ENCODE measurements around the gene KIAA0753. TPM values are rescaled to one million over a fixed set of nuclear protein-coding genes. Genes with fewer than 3 reads are reported as not detected.
"Not testable (repeated sequence)": the region's sequence is repeated elsewhere in the genome, so short reads cannot be mapped to it uniquely, and the experiment has no call there.

Gene KIAA0753
- total RNA-seq, 1 donor from 2014 or later: 5.1 TPM

DNA sequence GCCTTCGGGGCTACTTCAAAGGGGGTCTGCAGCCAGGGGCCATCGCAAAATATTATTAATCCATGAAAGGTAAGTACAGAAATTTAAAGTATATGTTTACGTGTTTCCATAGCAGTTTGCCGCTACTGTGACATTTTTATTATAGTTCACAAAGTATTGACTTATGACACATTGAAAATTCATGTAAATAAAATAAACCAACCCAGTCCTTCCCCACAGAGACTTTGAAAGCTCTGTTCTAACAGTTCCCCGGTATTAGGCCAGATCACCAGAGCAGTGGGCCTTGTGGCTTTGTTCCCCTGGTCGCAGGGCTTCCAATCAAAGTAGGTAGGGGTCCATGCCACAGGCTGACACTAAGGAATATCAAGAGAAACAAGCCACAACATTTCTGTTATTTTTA, 13.9 kb downstream of the KIAA0753 start:
- no peak for DNase-seq (ENCODE audit: missing footprints)
- intact Hi-C loops (cut with DNase I): no loop called here
- ATAC-seq: no peak

DNA sequence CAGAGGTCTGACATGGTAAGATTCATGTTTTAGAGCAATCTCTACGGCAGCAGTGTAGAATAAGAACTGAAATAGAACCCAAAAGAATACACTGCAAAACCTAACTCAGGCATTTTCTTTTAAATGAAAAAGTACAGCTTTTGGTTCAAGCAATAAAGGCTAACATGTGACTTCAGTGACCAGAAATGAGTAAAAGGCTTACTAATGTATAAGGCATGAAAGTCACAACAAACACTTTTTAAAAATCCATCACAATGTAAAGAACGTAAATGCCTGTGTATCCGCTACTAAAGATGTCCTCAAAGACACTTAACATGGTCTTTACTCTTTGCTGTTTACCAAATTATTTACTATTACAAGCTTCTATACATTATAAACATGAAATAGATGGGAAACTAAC, 16.6 kb downstream of the KIAA0753 start:
- DNase-seq (ENCODE audit: missing footprints): no peak
- no peak for ATAC-seq
- intact Hi-C loops (cut with DNase I): no loop called here

DNA sequence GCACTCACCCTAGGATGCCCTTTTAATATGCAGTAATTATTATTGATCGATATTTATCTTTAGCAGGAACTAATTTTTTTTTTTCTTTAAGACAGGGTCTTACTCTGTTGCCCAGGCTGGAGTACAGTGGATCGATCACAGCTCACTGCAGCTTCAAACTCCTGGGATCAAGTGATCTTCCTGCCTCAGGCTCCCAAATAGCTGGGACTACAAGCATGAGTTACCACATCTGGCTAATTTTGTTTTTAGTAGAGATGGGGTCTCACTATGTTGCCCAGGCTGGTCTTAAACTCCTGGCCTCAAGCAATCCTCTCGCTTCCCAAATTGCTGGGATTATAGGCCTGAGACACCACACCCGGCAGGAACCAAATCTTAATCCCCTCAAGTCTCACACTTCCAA, 29.3 kb downstream of the KIAA0753 start:
- ATAC-seq: no peak
- intact Hi-C loops (cut with DNase I): no loop called here
- no peak for DNase-seq (ENCODE audit: missing footprints)

DNA sequence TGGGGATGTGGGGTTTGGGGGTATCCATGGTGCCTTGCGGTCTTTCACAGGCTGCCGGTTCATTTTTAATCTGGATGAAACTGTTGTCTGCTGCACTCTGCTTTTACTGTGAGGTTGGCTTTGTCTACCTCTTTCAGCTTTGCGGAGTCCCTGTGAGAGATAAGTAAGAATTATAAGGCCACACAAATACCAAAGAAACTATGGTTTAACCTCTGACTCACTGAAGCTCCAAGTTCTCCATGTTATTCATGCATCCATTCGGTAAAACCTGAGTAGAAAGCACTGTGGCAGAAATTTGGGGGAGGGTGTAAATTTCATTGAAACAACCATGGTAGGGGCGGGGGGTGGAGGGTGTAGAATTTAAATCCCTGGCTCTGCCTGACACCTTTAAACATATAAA, 30.5 kb downstream of the KIAA0753 start:
- DNase-seq (ENCODE audit: missing footprints): no peak
- no peak for ATAC-seq
- intact Hi-C loops (cut with DNase I): no loop called here

DNA sequence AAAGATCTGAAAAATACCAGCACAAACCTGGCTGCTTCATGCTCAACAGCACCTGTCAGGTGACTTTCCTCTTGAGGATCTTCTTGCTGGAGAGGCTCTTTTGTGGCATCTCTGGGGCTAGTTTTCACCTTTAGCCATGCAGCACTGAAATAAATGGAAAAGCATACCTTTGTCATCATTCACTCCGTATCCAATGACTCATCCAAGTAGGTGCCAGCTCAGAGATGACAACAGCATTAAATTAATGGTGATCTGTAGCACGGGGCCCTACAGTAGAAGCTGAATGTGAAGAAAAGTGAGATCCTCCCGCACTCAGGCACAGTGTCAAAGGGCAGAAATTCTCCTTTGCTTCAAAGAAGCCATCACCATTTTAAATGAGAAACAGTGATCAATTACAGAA, 32.2 kb downstream of the KIAA0753 start:
- intact Hi-C loops (cut with DNase I): no loop called here
- no peak for ATAC-seq

DNA sequence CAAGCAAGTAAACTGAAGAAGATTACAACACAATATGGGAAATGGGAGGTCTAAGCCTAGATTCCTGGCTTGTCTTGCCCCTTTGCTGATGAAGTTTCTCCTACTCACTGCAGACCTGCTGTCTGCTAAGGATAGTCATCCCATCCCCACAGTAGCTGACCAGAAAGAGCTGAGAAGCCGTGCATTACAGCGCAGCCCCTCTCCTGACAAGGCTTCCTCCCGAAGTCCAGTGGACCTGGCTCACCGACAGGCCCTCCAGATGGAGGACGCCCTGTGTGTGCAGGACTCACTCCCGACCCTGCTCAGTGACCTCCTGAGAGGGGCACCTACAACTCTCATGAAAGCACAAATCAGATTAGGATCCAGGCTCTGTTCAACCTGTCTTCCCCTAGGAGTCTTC, 35.4 kb downstream of the KIAA0753 start:
- intact Hi-C loops (cut with DNase I): no loop called here
- DNase-seq (ENCODE audit: missing footprints) (no peak), ATAC-seq (no peak)

More for the DNA sequence above, 32.2 kb downstream of the KIAA0753 start:
- no peak for DNase-seq (ENCODE audit: missing footprints)

DNA sequence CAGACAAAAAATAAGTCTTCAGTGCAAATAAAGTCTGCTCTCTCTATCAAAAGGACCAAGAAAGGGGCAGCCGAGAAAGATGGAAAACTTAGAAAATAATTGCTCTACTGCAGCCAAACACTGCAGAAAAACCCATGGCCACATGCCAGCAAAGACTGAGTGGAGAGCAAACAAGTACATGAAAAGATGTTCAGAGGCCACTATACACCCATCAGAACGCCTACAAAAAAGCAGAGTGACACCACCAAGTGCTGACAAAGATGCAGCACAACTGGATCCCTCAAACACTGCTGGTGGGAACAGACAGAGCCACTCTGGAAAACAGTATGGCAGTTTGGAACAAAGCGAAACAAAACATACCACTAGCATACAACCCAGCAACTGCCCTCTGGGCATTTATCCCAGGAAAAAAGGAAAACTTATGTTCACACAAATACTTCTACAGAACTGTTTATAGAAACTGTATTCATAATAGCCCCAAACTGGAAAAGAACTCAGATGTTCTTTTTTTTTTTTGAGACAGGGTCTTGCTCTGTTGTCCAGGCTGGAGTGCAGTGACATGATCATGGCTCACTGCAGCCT, 36.7 kb downstream of the KIAA0753 start:
- intact Hi-C loops (cut with DNase I): no loop called here
- DNase-seq (ENCODE audit: missing footprints): no peak
- ATAC-seq: no peak

DNA sequence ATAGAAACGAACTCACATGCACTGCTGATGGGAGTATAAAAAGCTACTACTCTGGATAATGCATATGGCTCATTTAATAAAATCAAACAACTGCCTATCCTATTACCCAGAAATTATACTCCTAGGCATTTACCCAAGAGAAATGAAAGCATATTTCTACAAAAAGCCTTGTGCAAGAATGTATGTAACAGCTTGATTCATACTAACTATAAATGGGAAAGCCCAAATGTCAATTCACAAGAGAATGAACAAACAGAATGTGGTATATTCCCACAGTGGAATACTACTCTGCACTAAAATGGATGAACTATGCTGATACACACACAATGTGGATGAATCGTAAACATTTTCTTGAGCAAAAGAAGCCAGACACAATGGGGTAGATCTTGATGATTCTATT, 38.4 kb downstream of the KIAA0753 start:
- intact Hi-C loops (cut with DNase I): no loop called here
- DNase-seq (ENCODE audit: missing footprints): no peak
- no peak for ATAC-seq

DNA sequence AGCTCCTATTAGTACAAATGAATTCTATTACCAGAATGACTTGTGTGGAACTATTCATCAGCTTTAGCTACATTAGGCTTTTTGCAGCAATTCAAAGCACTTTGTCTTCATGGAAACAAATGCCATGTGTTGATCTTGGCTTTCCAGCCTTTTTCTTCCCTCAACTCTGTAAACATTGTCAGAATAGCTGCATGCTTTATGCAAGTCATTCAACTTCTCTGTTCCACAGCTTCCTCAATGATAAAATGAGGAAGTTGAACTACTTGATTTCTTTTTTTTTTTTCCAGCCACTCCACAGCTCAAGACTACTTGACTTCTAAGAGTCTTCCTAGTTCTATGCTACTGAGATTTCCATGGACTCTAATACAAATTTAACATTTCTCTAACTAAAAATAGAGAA, 41.1 kb downstream of the KIAA0753 start:
- intact Hi-C loops (cut with DNase I): no loop called here
- DNase-seq (ENCODE audit: missing footprints) (no peak), ATAC-seq (peak; percentile 44)

DNA sequence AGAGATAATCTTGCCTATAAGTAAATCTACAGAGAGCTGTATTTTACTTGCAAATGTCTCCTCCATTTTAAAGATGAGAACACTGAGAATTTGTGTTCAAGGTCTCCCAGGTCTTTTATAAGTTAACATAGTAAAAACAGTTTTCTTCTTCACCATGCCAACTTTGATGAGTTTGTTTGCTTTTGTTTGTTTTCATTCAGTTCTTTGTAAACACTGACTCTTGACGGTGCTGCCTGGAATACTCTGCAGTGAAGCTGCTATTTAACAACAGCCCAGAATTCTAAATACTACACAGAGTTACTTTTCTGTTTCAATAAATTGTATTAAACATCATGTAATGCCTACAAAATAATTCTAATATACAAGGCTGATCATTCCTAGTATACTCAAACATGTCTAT, 42.8 kb downstream of the KIAA0753 start:
- DNase-seq (ENCODE audit: missing footprints): no peak
- ATAC-seq: no peak
- intact Hi-C loops (cut with DNase I): no loop called here

DNA sequence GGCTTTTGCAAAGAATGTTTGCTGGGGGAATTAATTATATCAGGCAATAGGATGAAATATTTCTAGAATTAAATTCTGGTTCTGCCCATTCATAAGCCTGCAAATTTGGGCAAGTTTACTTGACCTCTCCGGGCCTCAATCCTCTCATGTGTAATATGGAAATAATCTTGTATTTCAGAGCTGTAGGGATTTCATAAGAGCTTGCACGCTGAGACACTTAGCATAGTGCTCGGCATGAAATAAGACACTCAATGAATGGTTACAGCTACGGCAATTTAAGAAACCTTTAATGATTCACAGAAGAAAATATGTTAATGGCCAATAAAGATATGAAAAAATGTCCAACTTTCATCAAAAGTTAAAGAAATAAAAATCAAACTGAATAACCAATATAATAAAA, 43.6 kb downstream of the KIAA0753 start:
- no peak for DNase-seq (ENCODE audit: missing footprints)
- ATAC-seq: no peak
- intact Hi-C loops (cut with DNase I): no loop called here

DNA sequence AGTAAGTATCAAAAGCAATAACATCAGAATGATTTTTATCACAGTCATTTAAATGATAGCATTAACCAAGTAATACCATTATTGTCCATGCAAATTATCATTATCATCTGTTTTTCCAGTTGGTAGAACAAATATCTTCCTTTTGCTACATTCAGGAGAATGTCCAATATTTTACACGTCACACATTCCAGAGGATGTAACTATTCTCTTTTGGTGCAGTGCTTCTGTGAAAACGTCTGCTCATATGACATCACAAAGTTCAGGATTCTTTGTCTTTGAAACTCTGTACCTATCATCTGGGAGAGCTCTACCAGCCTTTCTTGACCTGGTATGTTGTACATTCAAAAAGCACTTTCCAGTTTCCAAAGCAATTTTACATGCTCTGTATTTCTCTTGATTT, 44.0 kb downstream of the KIAA0753 start:
- intact Hi-C loops (cut with DNase I): no loop called here
- no peak for ATAC-seq
- no peak for DNase-seq (ENCODE audit: missing footprints)

DNA sequence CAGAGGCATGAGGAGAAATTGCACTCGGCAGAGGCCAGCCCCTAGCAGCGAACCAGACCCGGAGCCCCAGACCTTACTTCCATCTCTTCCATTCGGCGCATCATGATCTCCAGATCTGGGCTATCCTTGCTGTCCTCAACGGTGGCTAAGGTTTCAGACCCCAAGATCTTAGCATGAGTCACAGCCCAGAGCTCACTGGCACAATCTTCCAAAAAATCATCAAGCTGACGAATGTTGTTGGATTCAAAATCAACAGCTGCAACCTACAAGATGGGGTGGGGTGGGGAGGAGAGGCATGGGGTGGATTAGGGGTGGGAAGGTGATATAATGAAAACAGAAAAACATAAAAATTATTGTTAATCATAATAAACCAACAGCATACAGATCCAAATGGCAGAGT, 44.4 kb downstream of the KIAA0753 start:
- intact Hi-C loops (cut with DNase I): no loop called here
- ATAC-seq (no peak), DNase-seq (ENCODE audit: missing footprints) (no peak)

DNA sequence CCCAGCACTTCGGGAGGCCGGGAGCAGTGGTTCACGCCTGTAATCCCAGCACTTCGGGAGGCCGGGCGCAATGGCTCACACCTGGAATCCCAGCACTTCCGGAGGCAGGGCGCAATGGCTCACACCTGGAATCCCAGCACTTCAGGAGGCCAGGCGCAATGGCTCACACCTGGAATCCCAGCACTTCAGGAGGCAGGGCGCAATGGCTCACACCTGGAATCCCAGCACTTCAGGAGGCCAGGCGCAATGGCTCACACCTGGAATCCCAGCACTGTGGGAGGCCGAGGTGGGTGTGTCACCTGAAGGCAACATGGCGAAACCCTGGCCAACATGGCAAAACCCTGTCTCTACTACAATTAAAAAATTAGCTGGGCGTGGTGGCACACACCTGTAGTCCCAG, 47.1 kb downstream of the KIAA0753 start:
- intact Hi-C loops (cut with DNase I); DNase-seq (ENCODE audit: missing footprints); ATAC-seq: not testable (repeated sequence)

DNA sequence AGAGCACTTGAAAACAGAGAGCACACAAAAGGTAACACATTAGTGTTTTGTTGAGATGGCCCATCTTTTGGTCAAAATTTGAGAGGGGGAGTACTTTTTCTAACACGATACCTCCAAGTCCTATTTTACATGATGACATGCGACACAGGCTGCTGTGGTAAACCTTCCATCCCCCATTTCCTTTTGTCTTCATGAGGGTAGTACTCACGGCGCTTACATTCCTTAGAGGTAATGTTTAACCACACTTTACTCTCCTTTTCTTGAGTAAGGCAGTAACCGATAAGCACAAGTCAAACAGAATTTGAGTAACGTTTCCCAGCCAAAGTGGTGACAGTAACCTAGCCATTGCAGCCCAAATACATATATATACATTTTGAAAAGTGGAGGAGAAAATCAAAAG, 48.3 kb downstream of the KIAA0753 start:
- intact Hi-C loops (cut with DNase I): no loop called here
- DNase-seq (ENCODE audit: missing footprints): no peak
- ATAC-seq: no peak

DNA sequence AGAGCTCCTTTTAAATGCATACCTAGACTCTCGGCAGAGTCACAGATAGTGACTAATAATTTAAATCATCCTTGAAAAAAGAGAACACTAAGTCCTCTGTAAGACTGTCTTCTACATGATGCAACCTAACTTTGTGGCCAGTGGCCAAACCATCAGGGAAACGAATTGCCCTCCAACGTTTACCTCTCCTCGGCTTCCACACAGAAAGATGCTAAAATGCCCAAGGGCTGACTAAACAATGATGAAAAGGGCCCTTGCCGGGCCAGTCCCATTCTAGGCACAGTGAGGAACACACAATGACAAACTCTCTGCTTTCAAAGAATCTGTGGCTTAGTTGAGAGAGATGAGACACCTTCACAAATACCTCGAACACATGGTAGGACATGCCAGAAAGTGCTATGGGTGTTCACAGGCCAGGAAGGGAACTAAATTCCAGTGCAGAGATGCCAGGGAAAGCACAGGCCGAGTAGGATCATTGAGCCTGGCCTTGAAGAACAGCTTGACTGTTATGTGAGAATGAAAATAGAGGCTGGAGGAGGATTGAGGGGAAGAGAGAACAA, 48.8 kb downstream of the KIAA0753 start:
- DNase-seq (ENCODE audit: missing footprints) (no peak), ATAC-seq (no peak)
- intact Hi-C loops (cut with DNase I): no loop called here

DNA sequence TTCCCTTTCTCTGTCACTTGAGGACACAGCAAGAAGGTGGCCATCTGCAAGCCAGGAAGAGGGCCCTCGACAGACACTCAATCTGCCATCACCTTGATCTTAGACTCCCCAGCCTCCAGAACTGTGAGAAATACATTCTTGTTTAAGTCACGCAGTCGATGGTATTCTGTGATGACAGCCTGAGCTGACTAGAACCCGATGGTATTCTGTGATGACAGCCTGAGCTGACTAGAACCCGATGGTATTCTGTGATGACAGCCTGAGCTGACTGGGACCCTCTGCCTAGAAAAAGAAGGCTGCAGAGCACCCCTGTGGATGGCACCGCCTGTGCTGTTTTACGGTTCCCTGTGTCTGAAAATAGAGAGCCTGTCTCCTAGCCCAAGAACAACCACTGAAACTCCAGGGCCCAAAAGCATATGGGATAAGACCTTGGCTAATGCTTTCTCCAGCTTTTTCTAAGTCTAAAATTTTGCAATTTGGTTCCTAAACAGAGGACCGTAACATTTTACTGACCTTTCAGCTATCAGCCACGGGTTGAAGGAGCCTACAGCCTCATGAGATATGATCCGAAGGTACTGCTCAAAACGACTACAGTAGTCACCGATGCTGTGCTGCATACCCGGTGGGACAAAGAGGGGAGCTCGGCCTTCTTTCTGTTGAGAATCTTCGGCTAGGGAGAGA, 51.1 kb downstream of the KIAA0753 start:
- DNase-seq (ENCODE audit: missing footprints) (no peak), ATAC-seq (no peak)
- intact Hi-C loops (cut with DNase I): no loop called here

DNA sequence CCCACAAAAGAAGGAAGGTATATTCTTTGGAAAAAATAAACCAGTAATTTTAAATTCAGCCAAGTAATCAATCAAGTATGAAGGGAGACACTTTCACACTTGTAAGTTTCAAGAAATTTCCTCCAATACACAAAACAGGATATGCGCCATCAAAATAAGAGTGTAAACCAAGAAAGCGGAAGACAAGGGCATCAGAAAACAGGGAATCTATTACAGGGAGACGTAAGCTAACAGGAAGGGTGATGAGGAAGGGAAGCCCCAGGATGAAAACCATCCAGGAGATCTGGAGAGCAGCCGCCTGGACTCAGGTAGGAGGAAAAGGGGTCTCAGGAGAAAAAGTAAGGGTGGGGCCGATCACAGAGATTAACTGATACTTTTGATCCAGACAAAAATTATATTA, 52.3 kb downstream of the KIAA0753 start:
- DNase-seq (ENCODE audit: missing footprints) (no peak), ATAC-seq (no peak)
- intact Hi-C loops (cut with DNase I): no loop called here

DNA sequence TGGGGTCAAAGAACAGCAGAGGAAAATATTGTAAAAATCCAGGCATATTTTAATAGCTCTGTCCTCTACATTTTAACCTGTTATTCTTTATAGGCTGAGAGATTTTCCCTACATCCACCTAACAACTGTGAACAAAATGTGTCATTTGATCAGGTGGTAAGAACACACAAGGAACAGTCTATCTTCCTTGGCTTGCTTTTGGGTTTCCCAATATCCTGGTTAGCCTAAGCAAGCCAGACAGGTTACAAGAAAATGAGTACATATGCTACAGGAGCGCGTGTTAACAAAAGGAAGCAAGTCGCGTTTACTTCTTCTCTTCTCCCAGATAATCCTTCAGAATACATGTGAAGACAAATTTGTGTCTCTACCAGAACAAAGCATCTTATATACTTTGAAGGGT, 53.2 kb downstream of the KIAA0753 start:
- DNase-seq (ENCODE audit: missing footprints) (no peak), ATAC-seq (no peak)
- intact Hi-C loops (cut with DNase I): no loop called here

DNA sequence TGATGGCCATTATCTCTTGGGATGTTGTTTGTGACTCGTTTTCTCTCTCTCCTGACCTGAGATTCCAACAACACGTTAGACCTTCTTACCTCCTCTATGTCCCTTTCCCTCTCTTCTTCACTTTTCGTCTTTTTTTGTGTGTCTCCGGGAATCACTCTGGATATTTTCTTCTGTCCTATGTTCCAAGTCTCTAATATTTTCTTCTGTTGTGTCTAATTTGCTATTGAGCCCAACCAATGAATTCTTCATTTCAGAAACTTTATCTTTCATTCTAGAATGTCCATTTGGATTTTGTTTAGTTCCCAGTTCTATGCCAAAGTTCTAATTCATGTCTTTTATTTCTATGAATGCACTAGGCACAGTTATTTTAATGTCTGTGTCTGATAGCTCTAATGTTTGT, 57.1 kb downstream of the KIAA0753 start:
- intact Hi-C loops (cut with DNase I): no loop called here
- DNase-seq (ENCODE audit: missing footprints): no peak
- ATAC-seq: no peak

DNA sequence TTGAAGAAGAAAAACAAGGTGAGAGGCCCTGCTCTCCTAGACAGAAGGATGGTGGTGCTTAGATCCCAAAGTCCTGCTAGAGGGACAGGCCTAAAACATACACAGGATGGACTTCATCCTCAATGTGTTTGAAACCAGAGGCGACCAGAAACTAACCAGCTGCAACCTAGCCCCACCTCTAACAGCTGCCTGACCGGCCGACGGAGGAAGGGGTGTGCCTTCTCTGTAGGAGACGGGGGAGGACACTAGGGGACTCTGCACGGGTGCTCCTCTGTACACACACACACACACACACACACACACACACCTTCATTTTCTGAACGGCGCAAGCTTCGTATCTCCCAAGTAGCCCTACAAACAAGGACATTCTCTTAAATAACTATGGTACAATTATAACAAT, 59.9 kb downstream of the KIAA0753 start:
- intact Hi-C loops (cut with DNase I): no loop called here

More for the DNA sequence above, 59.9 kb downstream of the KIAA0753 start:
- ATAC-seq (no peak), DNase-seq (ENCODE audit: missing footprints) (no peak)

All from Right ventricle myocardium inferior (tissue), 1 donor.